ENCODE measurements around the gene CELA3A.
"Not testable (repeated sequence)": the region's sequence is repeated elsewhere in the genome, so short reads cannot be mapped to it uniquely, and the experiment has no call there.

Gene CELA3A

DNA sequence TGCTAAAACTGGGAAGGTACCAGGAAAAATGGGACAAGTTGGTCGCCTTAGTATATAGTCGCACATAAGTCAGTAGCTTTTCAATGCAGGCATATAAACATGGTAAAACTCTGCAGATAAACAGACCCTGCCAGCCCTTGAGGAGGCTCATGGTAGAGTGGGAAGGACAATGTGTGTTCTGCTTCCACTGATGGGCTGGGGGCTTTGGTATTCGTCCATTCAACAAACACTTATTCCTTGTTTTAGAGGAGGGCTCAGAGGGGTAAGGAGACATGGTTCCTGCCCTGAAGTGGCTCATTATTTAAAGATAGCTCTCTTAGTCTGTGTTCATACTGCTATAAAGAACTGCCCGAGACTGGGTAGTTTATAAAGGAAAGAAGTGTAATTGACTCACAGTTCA is 11.3 kb downstream of the CELA3A start:
- DNase-seq (ENCODE audit: low read depth in 3 of 3, low spot score in 1 of 3), result not testable (repeated sequence)

DNA sequence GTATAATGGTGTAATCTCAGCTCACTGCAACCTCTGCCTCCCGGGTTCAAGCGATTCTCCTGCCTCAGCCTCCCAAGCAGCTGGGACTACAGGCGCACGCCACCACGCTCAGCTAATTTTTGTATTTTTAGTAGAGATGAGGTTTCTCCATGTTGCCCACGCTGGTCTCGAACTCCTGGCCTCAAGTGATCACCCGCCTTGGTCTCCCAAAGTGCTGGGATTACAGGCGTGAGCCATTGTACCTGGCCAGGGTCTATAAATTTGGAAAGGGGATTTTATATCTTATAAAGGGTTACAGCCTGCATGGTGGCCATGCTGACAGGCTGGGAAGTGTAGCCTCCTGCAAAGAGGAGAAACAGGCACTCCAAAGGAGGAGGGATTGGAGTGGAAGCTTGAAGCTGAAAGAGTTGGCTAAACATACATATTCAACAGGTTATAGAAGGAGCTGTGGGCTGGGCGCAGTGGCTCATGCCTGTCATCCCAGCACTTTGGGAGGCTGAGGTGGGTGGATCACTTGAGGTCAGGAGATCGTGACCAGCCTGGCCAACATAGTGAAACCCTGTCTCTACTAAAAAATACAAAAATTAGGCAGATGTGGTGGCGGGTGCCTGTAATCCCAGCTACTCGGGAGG is 13.2 kb downstream of the CELA3A start:
- DNase-seq (ENCODE audit: low read depth in 3 of 3, low spot score in 1 of 3), result not testable (repeated sequence)

DNA sequence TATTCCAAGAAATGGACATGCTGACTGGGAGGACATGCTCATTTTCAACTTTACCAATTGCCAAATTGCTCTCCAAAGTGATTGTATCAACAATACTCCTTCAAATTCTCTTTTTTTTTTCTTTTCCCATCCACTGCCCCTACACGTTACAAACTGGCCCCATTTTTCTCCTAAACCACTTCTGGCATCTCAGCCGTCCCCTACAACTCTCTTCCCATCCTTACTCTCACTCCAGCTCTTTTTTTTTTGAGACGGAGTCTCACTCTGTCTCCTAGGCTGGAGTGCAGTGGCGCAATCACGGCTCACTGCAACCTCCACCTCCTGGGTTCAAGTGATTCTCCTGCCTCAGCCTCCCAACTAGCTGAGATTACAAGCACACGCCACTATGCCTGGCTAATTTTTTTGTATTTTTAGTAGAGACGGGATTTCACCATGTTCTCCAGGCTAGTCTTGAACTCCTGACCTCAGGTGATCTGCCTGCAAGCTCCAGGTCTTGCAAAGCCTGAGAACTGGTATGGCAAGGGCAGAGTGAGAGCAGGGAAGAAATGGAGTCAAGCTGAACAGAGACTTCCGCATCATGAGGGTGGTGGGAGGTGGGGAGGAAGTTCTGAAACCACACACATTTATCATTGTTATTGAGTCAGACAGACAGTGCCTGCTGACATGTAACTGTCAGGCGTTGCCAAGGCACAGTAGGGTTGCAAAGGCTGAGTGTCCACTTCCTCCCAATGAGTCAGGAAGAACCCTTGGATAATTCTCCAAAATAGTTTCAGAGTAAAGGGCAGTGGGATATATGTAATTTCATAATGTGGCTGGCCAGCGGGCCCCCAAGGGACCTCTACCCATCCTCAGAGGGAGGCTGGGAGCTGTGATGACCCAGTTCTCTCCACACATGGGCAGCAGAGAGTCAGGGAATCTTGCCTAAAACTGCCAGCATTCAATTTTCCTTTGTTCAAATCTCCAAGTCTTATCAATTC is 17.4 kb downstream of the CELA3A start:
- peak in 2 of 3 donors; percentile 23 to 41 for DNase-seq (ENCODE audit: low read depth in 3 of 3, low spot score in 1 of 3)

DNA sequence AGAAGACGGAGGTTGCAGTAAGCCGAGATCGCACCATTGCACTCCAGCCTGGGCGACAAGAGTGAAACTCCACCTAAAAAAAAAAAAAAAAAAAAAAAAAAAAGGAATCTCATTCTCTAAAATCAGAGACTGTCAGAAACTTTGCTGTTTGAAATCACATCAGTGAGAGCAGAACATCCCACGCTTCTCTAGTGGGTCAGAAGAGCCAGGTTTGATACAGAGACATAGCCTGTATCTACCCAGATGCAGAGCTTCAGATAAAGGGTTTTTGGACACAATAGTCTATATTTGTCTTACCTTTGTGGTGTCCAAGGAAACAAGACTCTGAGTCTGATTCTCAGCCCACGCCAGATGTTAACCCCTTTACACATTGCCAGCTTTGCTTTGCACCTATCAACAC is 19.6 kb downstream of the CELA3A start:
- no peak for DNase-seq (ENCODE audit: low read depth in 3 of 3, low spot score in 1 of 3)

DNA sequence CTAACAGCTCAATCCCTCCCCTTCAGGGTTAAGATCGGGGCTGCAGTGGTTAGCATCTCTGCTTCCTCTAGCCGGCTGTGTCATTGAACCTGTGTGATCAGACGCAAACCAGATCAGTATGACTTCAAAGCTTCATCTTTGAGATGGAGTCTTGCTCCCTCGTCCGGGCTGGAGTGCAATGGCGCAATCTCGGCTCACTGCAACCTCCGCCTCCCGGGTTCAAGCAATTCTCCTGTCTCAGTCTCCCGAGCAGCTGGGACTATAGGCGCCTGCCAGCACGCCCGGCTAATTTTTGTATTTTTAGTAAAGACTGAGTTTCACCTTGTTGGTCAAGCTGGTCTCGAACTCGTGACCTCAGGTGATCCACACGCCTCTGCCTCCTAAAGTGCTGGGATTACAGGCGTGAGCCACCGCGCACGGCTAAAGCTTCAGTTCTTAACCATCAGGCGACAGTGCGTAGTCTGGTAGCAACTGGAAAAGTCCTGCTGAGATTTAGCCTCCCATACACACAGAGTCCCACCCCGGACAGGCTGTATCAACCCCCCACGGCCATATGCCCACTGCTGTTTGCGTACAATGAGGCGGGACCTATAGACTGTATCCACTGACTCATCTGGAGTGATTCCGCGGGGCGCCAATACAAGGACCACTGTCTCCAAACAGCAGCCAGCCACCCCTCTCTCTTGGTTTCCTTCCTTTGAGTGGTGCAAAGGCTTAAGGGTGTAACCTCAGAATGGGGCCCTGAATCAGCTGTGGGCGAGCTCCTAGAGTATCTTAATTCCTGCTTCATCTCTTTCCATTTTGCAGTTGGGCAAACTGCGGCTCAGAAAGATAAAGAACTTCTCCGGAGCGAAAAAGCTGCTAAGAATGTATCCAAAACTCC is 23.3 kb downstream of the CELA3A start:
- DNase-seq (ENCODE audit: low read depth in 3 of 3, low spot score in 1 of 3), result peak; percentile 32 to 43 (median 36)

DNA sequence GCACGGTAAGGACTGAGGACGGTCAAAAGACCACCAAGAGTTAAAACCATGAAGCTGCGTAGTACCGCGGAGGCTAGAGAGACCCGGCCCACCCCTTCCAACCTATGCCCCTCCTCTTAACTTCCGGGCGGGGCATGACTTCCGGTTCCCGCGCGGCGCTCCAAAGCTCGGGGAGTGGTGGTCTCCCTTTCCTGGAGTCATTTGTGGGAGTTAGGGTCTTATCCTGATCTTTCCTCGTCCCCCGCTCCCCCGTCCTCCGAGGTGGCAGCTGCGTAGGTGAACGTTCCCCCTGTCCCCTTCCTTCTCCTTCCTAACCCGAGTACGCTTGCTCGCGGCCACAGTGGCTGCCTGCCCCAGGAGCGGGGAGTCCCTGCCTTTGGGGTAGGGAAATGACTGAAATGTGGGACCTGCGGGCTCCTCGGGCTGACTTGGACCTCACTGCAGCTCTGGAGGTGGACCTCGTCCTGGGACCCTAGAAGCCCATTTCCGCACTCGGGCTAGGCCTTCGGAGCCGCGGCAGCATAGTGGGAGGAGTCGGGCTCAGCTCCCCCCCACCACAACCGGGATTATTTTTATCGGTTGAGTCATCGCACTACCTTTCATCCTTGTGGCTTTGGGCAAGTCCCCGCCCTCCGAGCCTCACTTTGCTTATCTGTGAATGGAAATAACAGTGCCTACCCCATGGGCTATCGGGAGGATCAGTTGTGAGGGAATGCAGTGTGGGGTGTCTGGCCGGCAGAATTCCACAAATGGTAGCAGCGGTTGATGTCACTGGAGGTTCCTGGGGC is 24.1 kb downstream of the CELA3A start:
- peak; percentile 70 to 81 (median 79) for DNase-seq (ENCODE audit: low read depth in 3 of 3, low spot score in 1 of 3)

DNA sequence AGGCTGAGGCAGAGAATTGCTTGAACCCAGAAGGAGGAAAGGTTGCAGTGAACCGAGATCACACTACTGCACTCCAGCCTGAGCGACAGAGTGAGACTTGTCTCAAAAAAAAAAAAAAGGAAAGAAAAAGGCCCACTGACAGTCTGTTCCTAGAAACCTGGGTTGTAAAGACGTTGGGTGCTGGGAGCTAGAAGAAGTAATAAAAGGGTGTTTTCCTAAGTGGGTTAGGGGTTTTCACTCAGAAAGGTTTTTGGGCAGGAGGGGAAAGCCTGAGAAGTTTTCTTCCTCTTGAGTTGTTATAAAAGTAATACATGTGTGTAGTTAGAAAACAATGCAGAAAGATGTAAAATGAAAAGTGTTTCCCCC is 25.4 kb downstream of the CELA3A start:
- DNase-seq (ENCODE audit: low read depth in 3 of 3, low spot score in 1 of 3), result no peak

DNA sequence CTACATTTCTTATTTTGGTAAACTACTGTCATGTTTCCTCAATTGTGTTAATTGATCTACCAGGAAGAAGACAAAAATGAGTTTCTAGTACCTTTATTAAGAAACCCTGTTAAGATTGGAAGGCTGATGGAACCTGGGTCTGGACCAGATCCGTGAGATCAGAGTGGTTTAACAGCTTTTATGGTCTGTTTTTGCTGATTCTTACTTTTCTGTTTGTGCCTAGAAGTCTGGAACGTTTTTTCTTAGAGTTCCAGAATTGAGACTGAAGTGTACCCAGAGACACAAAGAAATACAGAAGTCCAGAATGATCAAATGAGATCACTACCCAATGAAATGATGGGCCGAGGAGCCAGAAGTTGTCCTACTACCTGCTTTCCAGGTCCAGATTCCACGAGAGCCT is 28.6 kb downstream of the CELA3A start:
- no peak for DNase-seq (ENCODE audit: low read depth in 3 of 3, low spot score in 1 of 3)

DNA sequence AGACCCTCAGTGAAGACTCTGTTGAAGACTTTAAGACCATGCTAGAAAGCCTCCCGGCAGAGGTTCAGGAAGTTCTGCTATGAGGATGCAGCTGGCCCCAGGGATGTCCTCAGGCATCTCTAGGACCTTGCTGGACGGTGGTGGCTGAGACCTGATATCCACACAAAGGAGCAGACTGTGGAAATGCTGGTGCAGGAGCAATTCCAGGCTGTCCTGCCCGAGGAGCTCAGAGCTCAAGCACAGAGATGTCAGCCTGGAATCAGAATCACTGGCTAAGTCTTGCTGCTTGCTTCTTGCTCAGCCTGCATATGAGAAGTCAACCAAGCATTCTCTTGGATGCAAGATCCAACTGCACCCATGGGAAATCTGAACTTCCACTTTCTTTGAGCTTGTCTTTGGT is 29.0 kb downstream of the CELA3A start:
- DNase-seq (ENCODE audit: low read depth in 3 of 3, low spot score in 1 of 3), result no peak

DNA sequence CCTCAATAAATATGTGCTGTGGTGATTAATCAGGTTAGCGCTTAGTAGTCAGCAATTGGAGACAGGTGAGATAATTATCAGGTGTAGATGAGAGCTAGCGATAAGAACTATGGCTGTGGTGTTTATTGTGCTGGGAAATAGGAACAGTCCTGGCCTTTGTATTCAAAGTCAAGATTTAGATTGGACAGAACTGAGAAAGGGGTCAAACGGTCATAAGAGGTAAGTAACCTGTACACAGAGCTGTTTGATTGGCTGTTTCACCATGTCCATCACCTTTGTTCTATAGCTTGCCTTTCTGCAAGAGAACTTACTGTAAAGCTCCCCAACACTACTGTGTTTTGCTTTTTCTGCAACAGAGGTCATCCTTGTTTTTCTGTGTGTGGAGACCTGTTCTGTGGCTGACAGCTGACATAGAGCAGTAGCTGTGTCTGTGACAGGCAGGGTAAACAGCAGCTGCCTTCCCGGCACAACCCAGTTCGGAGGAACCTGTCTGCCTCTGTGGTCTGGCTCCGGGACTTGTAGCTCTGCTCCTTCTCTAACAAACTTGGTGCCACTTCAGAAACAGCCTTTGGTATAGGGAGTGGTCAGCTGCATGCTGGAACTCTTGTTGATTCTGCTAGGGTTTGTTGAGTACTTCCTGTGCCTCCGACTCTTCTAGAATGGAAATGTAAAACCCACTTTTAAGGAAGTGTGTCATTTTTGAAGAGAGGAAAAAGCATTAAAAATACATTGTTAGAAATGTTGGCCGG is 29.9 kb downstream of the CELA3A start:
- no peak for DNase-seq (ENCODE audit: low read depth in 3 of 3, low spot score in 1 of 3)

DNA sequence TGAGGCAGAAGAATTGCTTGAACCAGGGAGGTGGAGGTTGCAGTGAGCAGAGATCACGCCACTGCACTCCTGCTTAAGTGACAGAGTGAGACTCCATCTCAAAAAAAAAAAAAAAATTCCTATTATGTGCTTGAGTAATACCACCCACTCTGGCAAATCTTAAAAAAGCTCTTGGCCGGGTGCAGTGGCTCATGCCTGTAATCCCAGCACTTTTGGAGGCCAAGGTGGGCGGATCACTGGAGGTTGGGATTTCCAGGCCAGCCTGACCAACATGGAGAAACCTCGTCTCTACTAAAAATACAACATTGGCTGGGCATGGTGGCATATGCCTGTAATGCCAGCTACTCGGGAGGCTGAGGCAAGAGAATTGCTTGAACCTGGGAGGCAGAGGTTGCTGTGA is 33.4 kb downstream of the CELA3A start:
- not testable (repeated sequence) for DNase-seq (ENCODE audit: low read depth in 3 of 3, low spot score in 1 of 3)

DNA sequence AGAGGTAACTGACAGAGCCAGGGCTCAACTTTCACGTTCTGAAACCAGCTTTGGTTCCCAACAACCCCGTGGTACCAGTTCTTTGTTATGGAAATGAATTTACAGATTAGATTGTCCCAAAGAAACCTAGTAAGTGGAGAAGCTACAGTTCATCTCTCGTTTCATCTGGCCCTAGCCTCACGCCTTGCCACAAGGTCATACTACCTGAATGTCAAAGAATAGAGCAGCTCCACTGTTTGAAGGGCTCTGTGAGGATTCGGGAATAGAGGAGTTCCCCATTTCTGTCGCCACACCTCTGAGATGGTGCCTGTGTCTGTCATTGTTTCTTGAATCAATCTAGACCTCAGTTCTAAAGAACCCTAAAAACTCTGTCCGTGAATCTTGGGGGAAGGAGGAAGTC is 36.1 kb downstream of the CELA3A start:
- DNase-seq (ENCODE audit: low read depth in 3 of 3, low spot score in 1 of 3), result no peak

DNA sequence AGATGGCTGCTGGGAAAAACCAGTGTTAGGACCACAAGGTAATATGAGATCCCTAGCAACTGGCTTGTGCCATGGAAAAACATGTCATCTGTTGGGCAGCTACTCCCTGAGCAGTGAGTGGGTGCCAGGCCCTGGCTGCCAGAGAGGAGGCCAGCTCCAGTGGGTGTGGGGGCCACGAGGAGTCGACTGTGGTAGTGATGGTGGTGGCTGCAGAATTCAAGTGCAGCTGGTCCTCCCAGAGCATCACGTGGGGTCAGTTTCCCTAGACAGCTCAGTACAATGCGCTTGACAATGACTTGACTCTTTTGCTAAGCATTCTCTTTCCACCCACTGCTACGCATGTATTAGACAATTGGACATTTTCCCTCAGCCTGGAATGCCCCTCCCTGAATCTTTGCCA is 36.6 kb downstream of the CELA3A start:
- DNase-seq (ENCODE audit: low read depth in 3 of 3, low spot score in 1 of 3), result no peak

DNA sequence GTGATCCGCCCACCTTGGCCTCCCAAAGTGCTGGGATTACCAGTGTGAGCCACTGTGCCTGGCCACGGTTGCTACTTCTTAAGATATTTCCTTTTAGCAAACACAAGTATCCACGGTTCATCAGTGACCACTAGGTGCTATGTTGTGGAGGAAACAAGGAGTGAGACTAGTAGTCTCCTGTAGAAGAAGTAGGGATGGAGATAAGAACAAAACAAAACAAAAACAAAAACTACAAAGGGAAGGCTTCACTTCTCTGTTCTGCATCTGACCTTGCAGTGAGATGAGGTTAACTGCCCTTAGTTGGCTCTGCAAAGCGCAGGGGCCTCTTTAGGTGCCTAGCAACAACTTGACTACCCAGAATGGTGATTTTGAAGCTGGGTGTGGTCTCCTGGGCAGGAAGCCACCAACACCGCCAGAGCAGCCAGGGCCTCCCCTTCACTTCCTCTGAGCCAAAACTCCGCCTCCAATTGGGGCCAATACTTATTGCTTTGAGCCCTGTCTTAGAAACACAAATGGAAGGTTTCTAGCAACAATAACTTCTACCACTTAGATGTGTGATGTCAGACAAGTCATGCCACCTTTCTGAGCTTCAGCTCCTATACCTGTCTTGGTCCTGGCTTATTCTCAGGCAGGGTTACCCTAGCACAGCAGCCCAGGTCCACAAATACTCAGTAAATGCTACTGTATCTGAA is 38.3 kb downstream of the CELA3A start:
- peak; percentile 53 to 80 (median 78) for DNase-seq (ENCODE audit: low read depth in 3 of 3, low spot score in 1 of 3)

DNA sequence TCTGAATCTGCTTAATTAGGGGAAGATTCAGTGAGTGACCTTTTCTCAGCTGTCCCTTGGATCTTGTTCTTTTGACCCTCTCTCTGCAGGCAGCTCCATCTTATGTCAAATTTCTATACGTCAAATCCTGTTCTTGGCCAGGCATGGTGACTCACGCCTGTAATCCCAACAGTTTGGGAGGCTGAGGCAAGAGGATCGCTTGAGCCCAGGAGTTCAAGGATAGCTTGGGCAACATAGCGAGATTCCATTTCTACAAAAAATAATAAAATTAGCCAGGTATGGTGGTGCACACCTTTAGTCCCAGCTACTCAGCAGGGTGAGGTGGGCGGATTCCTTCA is 38.8 kb downstream of the CELA3A start:
- no peak for DNase-seq (ENCODE audit: low read depth in 3 of 3, low spot score in 1 of 3)

DNA sequence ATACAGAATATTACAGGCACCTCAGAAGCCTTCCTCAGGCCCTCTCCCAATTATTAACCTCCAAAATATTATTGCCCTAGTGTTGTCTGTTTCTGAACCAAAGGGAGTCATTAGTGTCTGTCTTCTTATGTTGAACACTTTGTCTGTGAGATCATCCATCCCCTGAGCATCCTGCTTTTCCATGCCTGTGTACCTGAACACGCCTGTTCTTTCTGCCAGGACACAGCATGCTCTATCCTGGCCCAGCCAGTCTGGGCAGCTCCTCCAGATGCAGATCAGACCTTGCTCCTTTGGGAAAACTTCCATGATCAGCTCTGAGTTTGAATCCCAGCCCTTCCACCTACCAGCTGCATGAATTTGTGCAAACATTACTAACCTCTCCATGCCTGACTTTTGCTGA is 40.0 kb downstream of the CELA3A start:
- DNase-seq (ENCODE audit: low read depth in 3 of 3, low spot score in 1 of 3), result no peak

DNA sequence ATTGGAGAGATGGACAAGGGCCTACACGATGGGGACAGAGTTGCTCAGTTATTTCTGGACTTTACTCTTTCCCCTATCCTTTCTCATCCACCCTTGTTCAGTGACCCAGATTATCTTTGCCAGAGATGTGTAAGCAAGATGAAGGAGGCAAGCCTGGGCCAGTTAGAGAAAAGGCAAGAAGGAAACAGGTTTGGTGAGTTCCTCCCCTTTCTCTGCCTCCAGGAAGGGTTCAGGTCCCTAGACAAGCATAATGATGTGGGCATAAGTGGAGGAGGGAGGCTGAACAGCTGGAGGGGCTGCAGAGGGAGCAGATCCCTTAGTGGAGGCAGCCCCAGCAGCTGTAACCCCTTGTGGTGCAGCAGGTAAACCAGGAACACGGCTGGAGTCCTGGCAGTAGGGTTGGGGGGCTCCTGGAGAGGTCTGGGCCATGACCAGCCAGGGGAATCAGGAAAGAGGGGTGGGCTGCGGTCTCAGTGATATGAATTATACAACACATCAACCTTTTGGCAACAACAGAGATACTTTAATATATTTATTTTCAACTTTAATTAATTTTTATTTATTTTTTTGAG is 41.8 kb downstream of the CELA3A start:
- no peak for DNase-seq (ENCODE audit: low read depth in 3 of 3, low spot score in 1 of 3)

DNA sequence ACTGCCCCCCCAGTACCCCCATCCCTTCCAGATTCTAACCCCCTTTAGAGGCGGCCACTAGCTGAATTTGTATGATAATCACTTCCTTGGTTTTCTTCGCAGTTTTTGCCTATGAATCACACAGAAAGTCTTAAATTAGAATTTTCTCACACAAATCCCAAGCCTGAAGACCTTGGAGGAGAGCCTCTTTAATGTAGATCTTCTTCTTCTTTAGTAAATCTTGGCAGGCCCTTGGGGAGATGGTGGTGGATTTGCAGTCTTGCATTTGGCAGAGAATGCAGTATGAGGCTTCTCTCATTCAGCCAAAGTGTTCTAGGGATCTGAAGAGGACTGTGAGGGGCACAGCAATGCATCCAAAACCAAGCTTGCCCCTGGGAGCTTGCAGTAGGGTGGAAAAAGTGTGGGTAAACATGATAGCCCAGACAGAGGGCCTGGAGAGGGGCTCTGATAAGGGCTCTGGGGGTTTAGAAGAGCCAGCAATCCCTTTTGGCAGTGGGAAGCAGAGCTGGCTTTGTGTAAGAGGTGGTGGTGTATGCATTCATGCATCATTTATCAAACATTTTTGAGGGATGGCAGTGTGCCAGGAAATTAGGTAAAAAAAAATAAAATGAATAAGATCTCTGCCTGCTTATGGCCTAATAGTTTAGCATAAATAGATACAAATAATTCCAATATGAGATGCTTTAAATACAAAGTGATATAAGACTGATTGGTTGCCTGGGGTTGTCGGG is 43.4 kb downstream of the CELA3A start:
- no peak for DNase-seq (ENCODE audit: low read depth in 3 of 3, low spot score in 1 of 3)

All from stimulated activated CD4-positive, alpha-beta T cell treated with anti-CD3 and anti-CD28 coated beads, TNF-alpha, amount 100 ng/mL, for 1 hour (primary cell).